ENCODE results near the gene PFKFB1. TPM values are rescaled to one million over a fixed set of nuclear protein-coding genes. Genes with fewer than 3 reads are reported as not detected.

Gene PFKFB1
- total and polyA plus RNA-seq, 4 donors: 2.9 to 19.2 (median 7.3) TPM

GRCh38 chrX:55030271-55031205, 36.5 kb upstream of the PFKFB1 start, which contains the start of gene ALAS2:
Gene ALAS2, minus strand, starts transcription at chrX:55030977. Its CDS starts 4,977 bp downstream, at chrX:55026000.
- Histone ChIP-seq H3K9ac (ENCODE audit: low read depth in 1 of 2, low read length in 2 of 2) (no peak within 1 kb of the TSS), H3K27ac (ENCODE audit: low read depth in 1 of 2, low read length in 2 of 2) (no peak within 1 kb of the TSS), H3K9me3 (ENCODE audit: control insufficient read depth in 4 of 4, low read length in 3 of 4) (no peaks in the 10 kb centered on the region), H3K27me3 (ENCODE audit: control insufficient read depth in 4 of 4, insufficient read depth in 4 of 4, low read length in 3 of 4) (no peaks in the 10 kb centered on the region), H3K4me3 (ENCODE audit: low read depth in 1 of 3, low read length in 3 of 3) (no peak within 1 kb of the TSS), H3K36me3 (ENCODE audit: control insufficient read depth in 4 of 4, insufficient read depth in 3 of 4, low read depth in 1 of 4, low read length in 3 of 4) (no peaks in the 10 kb centered on the region), H3K4me1 (ENCODE audit: control insufficient read depth in 4 of 4, insufficient read depth in 4 of 4, low read length in 3 of 4) (peaks cover 0 to 4% (median 0%) of the 10 kb centered on the region in 4 donors)
- TF ChIP-seq SP1 (IDR thresholded peaks at IDR 0.05) (no peak), ATF3 (IDR thresholded peaks at IDR 0.05) (no peak), FOXA2 (IDR thresholded peaks at IDR 0.05) (no peak), REST (IDR thresholded peaks at IDR 0.05) (no peak), HNF4G (IDR thresholded peaks at IDR 0.05) (no peak), NR2F2 (IDR thresholded peaks at IDR 0.05) (no peak), MAX (IDR thresholded peaks at IDR 0.05) (no peak), HNF4A (conservative IDR thresholded peaks at IDR 0.05) (no peak), GABPA (IDR thresholded peaks at IDR 0.05 in 1 of 2, conservative IDR thresholded peaks at IDR 0.05 in 1 of 2) (no peak), TAF1 (conservative IDR thresholded peaks at IDR 0.05) (no peak), RXRA (IDR thresholded peaks at IDR 0.05) (no peak), JUND (IDR thresholded peaks at IDR 0.05) (no peak), YY1 (IDR thresholded peaks at IDR 0.05) (no peak), FOXA1 (IDR thresholded peaks at IDR 0.05) (no peak), EGR1 (IDR thresholded peaks at IDR 0.05; ENCODE audit: low read depth in 2 of 2) (no peak), RAD21 (IDR thresholded peaks at IDR 0.05) (no peak)
- WGBS: 86% methylated on average over 7 of the region's 7 CpGs
- peak; percentile 78 for DNase-seq (ENCODE audit: low spot score)

GRCh38 chrX:55029291-55029690, 35.3 kb upstream of the PFKFB1 start:
- Histone ChIP-seq H3K9me3 (ENCODE audit: control insufficient read depth in 4 of 4, low read length in 3 of 4) (no peaks in the 10 kb centered on the region), H3K27me3 (ENCODE audit: control insufficient read depth in 4 of 4, insufficient read depth in 4 of 4, low read length in 3 of 4) (no peaks in the 10 kb centered on the region), H3K36me3 (ENCODE audit: control insufficient read depth in 4 of 4, insufficient read depth in 3 of 4, low read depth in 1 of 4, low read length in 3 of 4) (no peaks in the 10 kb centered on the region), H3K27ac (ENCODE audit: low read depth in 1 of 2, low read length in 2 of 2) (no peak overlapping the region), H3K4me3 (ENCODE audit: low read depth in 1 of 3, low read length in 3 of 3) (no peak overlapping the region), H3K4me1 (ENCODE audit: control insufficient read depth in 4 of 4, insufficient read depth in 4 of 4, low read length in 3 of 4) (peaks cover 0 to 4% (median 0%) of the 10 kb centered on the region in 4 donors), H3K9ac (ENCODE audit: low read depth in 1 of 2, low read length in 2 of 2) (no peak overlapping the region)
- 97% methylated on average over 2 of the region's 2 CpGs for WGBS
- DNase-seq (ENCODE audit: low spot score): no peak
- TF ChIP-seq GABPA (IDR thresholded peaks at IDR 0.05 in 1 of 2, conservative IDR thresholded peaks at IDR 0.05 in 1 of 2): no peak
- no peak for TF ChIP-seq MAX (IDR thresholded peaks at IDR 0.05)
- no peak for TF ChIP-seq CTCF (IDR thresholded peaks at IDR 0.05; ENCODE audit: low read depth, low read length, missing input control)
- TF ChIP-seq NR2F2 (IDR thresholded peaks at IDR 0.05): no peak
- TF ChIP-seq ATF3 (IDR thresholded peaks at IDR 0.05): no peak
- no peak for TF ChIP-seq TAF1 (conservative IDR thresholded peaks at IDR 0.05)
- TF ChIP-seq FOXA1 (IDR thresholded peaks at IDR 0.05): no peak
- no peak for TF ChIP-seq JUND (IDR thresholded peaks at IDR 0.05)
- TF ChIP-seq SP1 (IDR thresholded peaks at IDR 0.05): no peak
- TF ChIP-seq HNF4G (IDR thresholded peaks at IDR 0.05): no peak
- no peak for TF ChIP-seq REST (IDR thresholded peaks at IDR 0.05)
- no peak for TF ChIP-seq RXRA (IDR thresholded peaks at IDR 0.05)
- no peak for TF ChIP-seq YY1 (IDR thresholded peaks at IDR 0.05)
- no peak for TF ChIP-seq HNF4A (conservative IDR thresholded peaks at IDR 0.05)
- TF ChIP-seq RAD21 (IDR thresholded peaks at IDR 0.05): no peak
- no peak for TF ChIP-seq FOXA2 (IDR thresholded peaks at IDR 0.05)
